Glomerular endothelial cell (primary cell): ENCODE results near the gene KCNQ2. TPM values are rescaled to one million over a fixed set of nuclear protein-coding genes. Genes with fewer than 3 reads are reported as not detected.

ENCODE experiments used
- DNase-seq: peaks from one replicate; pipeline ENCODE4 v3.0.0-alpha.2; 2011; ENCODE audit warnings: low read depth, low spot score; ENCODE audit errors: extremely low read depth
- total RNA-seq: library from RNA; depleted of rRNA; stranded (reverse); fragments of >200 nt; gene quantifications from 2 replicates; pipeline ENCODE4 v1.2.3, GENCODE V29; 2015

KCNQ2 gene
- total RNA-seq, 1 donor from 2014 or later: not detected

DNA sequence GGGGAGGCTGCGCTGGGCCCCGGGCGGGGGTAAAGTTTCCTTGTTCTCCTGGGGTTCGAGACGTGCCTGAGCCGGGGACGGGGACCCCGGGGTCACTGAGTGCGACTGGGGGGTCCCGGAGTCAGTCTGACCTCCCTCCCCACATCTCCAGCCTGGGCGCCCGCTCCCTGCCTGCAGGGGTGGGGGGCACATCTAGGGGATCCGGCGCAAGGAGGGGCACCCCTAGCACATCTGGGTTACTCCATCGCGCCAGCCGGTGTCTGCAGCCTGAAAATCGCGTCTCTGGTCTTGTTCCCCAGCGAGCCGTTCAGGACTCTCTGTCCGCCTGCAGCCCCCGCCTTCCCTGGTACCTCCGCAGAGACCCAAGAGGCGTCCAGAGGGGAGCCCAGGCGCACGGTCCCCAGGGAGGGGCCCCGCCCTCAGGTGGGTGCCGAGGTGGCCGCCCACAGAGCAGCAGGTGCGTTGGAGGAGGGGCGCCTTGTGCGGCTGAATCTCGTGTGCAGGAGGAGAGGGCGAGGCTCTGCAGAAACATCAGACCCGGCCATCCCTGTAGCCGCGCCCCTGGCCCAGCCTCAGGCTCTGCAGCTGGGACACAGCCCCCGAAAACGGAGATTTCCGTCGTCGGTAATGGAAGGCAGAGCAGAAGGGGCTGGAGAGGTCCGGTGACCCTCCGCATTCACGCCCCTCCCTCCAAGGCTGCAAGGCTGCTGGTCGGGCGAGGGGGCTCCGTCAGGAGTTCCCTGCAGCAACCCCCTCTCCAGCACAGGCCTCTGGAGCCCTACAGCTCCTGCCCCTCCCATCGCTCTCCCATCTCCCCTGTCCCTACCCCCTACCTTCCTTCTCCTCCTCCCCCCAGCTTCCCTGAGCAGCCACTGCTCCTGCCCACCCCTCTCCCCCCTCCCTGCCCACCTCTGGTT is 110.7 kb downstream of the KCNQ2 start:
- no peak for DNase-seq

- no peak for DNase-seq
Measured at GRCh38 chr20:63360850-63361518, 111.5 kb downstream of the KCNQ2 start, which contains the start of gene CHRNA4. TSS of gene CHRNA4 (minus strand) at chr20:63361349. CDS start at chr20:63361165, 184 bp downstream.

GRCh38 chr20:63359937-63360849 is 112.3 kb downstream of the KCNQ2 start:
- DNase-seq: no peak

DNA sequence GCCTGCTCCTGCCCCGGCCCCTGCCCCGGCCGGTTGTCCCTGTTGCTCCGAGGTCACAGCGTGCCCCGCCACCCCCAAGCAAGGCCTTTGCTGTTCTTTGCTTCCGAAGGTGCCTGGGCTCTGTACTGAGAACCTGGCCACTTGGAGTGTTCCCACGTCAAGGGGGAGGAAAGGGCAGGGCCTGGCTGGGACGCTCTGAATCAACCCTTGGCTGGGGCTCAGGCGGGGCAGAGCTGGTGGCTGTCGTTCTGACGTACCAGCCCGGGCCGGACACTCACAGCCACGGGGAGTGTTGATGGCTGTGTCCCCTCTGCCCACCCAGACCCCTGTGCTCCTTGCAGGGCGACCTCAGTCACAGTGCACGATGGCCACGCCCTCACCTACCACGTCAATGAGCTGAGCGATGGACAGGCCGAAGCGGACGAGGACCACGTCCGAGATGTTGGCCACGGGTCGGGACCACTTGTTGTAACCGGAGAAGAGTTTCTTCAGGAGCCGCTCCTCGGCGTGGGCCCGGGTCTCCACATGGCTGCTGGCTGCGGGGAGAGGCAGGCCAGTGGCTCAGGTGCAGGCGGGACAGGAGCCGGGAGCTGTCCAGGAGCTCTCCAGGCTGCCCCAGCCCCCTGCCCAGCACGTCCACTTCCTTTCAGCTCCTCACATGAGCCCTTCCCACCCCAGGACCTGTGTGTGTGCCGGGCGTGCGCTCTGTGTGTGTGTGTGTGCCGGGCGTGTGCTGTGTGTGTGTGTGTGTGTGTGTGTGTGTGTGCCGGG is 113.1 kb downstream of the KCNQ2 start:
- no peak for DNase-seq

GRCh38 chr20:63357921-63358905 is 114.2 kb downstream of the KCNQ2 start:
- DNase-seq: no peak

GRCh38 chr20:63356931-63357879 is 115.2 kb downstream of the KCNQ2 start:
- DNase-seq: no peak

DNA sequence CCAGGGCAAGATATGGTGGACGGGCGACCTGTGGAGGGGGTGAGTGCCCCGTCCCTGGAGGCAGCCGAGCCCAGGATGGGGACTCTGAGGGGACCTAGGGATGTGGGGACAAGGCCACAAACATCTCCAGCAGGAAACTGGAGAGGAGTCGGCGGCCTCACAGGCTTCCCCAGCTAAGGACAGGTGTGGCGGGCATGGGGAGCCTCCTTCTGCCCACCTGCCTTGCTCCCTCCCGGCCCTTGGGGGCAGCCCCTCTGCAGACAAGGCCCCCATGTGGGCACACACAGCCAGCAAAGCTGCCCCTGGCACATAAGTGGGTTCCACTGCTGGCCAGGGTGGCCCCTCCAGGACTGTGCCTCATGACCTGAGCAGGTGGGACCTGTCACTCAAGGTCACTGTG is 115.9 kb downstream of the KCNQ2 start:
- no peak for DNase-seq

GRCh38 chr20:63355781-63356295 is 116.6 kb downstream of the KCNQ2 start:
- DNase-seq: no peak

DNA sequence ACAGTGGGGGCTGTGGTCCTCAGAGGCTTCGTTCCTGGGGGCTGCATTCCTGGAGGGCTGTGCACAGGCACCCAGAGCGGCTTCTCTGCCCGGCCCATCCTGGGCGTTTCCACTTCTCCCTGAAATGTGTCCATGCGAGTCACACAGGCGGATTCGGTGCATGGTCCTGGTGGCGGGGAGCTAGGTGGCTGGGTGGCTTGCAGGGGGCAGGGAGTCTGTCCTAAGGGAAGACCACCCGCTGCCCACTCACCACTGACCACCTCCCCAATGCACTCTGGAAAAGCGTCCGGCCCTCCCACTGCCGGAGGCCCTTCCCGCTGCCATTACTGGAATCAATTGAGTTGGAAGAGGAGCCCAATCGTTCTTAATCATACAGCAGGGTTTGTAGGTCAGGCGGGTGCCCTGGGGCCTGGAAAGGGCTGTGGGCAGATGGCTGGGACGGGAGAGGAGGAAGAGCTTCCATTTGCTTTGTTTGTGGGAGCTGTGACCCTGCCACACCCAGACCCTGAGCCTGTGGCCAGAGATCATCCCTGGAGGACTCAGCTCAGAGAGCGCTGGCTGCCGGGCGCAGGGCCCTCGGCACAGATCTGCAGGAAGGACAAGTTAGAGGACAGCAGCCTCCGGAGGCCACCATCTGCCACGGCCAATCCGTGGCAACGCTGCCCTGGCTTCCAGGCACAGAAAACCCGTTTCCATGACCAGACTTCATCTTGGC is 117.7 kb downstream of the KCNQ2 start:
- no peak for DNase-seq

DNA sequence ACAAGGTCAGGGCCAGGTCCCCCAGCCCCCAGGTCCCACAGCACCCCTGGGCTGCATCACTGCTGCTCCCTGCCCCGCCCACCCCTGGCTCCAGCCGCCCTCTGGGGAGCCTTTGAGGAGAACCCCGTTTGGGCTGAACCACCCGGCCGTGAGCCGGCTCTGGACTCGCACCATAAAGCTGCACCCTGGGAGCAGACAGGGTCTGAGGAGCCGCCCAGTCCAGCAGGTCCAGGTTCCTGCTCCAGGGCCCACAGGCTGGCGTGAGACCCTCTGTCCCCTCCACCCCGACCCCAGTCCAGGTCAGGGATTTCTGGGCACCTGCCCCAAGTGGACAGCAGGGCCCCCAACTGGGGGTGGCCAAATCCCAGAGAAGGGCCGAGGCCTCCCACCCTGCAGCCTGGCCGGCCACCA is 119.6 kb downstream of the KCNQ2 start:
- DNase-seq: no peak

DNA sequence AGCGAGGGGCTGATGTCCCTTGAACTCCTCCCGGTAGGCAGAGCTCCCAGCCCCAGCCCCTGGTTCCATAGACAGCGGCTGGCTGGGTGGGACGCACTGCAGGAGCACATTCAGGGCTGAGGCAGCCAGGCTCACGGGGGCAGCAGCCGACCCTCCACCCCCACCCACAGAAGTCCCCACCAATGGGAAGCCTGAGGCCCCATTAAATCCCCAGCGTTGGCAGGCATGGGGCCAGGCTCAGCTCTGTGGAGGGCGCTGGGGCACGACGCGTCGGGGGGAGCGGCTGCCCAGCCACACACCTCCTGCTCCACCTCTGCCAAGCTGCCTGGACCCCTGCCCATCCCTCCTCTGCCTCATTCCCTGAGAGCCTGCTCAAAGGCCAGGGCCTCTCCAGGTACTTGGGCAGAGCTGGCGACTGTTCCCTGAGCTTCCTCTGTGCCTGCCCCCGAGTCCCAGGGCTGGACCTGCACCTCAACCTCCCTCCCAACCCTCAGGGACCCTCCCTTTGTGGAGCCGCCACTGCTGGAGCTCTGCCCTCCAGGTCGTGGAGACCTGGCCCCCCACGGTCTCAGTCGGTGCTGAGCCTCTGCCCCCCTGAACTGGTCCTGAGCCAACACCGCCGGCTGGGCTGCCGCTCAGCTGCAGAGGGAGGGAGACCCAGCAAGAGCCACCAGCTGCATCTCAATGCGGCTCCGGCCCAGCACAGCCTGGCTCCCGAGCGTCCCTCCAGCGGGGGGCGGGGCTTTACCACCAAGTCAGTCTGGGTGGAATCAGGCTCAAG is 120.5 kb downstream of the KCNQ2 start:
- no peak for DNase-seq

- no peak for DNase-seq
Measured at GRCh38 chr20:63351326-63351700, 121.1 kb downstream of the KCNQ2 start.

DNA sequence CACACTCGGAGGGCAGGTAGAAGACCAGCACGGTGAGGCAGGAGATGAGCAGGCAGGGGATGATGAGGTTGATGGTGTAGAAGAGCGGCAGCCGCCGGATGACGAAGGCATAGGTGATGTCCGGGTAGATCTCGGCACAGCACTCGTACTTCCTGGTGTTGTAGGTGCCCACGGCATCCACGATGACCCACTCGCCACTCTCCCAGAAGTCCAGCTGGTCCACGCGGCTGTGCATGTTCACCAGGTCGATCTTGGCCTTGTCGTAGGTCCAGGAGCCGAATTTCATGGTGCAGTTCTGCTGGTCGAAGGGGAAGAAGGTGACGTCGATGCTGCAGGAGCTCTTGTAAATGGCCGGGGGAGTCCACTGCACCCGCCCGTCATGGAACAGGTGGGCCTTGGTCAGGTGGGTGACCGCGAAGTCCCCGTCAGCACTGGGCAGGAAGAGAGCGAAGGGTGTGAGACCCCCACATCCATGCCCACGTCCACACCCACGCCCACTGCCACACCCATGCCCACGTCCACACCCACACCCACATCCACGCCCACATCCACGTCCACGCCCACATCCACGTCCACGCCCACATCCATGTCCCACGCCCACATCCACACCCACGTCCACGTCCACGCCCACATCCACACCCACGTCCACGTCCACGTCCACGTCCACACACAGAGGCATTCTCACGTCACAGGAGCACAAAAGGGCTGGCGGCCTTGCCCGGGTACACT is 121.7 kb downstream of the KCNQ2 start:
- DNase-seq: no peak
